ENCODE data around the gene SHISA7.
"Not testable (repeated sequence)": the region's sequence is repeated elsewhere in the genome, so short reads cannot be mapped to it uniquely, and the experiment has no call there.

The SHISA7 gene

GRCh38 chr19:55431183-55431582, 11.9 kb downstream of the SHISA7 start:
- no peak for TF ChIP-seq CTCF (IDR thresholded peaks at IDR 0.05; ENCODE audit: extremely low read depth, missing control alignments)
- DNase-seq (ENCODE audit: low spot score) = no peak

- no peak for DNase-seq (ENCODE audit: low spot score)
- no peak for TF ChIP-seq CTCF (IDR thresholded peaks at IDR 0.05; ENCODE audit: extremely low read depth, missing control alignments)
These were observed 17.1 kb downstream of the SHISA7 start for GRCh38 chr19:55426042-55426441.

GRCh38 chr19:55424518-55424917, 18.6 kb downstream of the SHISA7 start:
- no peak for TF ChIP-seq CTCF (IDR thresholded peaks at IDR 0.05; ENCODE audit: extremely low read depth, missing control alignments)
- no peak for DNase-seq (ENCODE audit: low spot score)

- no peak for DNase-seq (ENCODE audit: low spot score)
These were observed 19.7 kb downstream of the SHISA7 start for GRCh38 chr19:55423225-55424005.

GRCh38 chr19:55421281-55421680, 21.8 kb downstream of the SHISA7 start:
- DNase-seq (ENCODE audit: low spot score) = not testable (repeated sequence)

More at GRCh38 chr19:55423225-55424005, 19.7 kb downstream of the SHISA7 start:
- no peak for TF ChIP-seq CTCF (IDR thresholded peaks at IDR 0.05; ENCODE audit: extremely low read depth, missing control alignments)

- TF ChIP-seq CTCF (IDR thresholded peaks at IDR 0.05; ENCODE audit: extremely low read depth, missing control alignments) = no peak
- DNase-seq (ENCODE audit: low spot score) = no peak
These were observed 23.4 kb downstream of the SHISA7 start for GRCh38 chr19:55419624-55420236.

- no peak for TF ChIP-seq CTCF (IDR thresholded peaks at IDR 0.05; ENCODE audit: extremely low read depth, missing control alignments)
- no peak for DNase-seq (ENCODE audit: low spot score)
These were observed 24.0 kb downstream of the SHISA7 start for GRCh38 chr19:55419103-55419502.
